H1 (cell line): ENCODE results near the gene KRT13. TPM values are rescaled to one million over a fixed set of nuclear protein-coding genes. Genes with fewer than 3 reads are reported as not detected.

Experiments used
- microRNA-seq, 2 experiments: library from miRNA; unstranded; fragments of <30 nt; microRNA quantifications; one replicate each; pipeline versions ENCODE4 to v1.2.0, GENCODE V29; 2016 to 2020; ENCODE audit warnings: borderline microRNAs expressed in 2 of 2, borderline number of aligned reads in 2 of 2, borderline replicate concordance in 1 of 2
- polyA plus RNA-seq, 7 experiments: library from polyadenylated mRNA; depleted of rRNA in 3 of 7; stranded (reverse) in 5 of 7; unstranded in 2 of 7; fragments of >200 nt in 5 of 7; fragments of 200-250 nt in 2 of 7; gene quantifications; 1 replicate in 5 of 7; 2 replicates in 1 of 7; 4 replicates in 1 of 7; pipeline versions ENCODE4 v1.2.1 to v1.2.3, GENCODE V29; 2011 to 2013; ENCODE audit warnings: missing spikeins in 2 of 7, mixed read lengths in 2 of 7
- small RNA-seq: library from polyadenylated mRNA; stranded (forward); fragments of <200 nt; extraction: miRNeasy Mini kit (QIAGEN cat#:217004); gene quantifications from one replicate; pipeline ENCODE3, GENCODE V24; 2013; ENCODE audit not compliant: insufficient read depth
- total RNA-seq: library from RNA; stranded (reverse); fragmentation: NEBNext Ultra II Directional; extraction: Animal tissue kit (Norgen Biotek cat#: 25700); gene quantifications from 2 replicates; pipeline ENCODE4 v1.2.1, GENCODE V29; 2021

The KRT13 gene
- total and polyA plus RNA-seq, 2 of the 8 experiments (the other 6 are each of a cell fraction or from before 2014, with no cell fraction given) = 0.09 TPM; not detected in 1

Small RNA genes lying within 50 kb of the gene (microRNA-seq; reads per million reads assigned to microRNA genes)
- gene MIR6510 = 0 reads per million in 2 experiments

Small RNA genes lying within 50 kb of the gene (small RNA-seq; reads per million reads assigned to genes)
- gene RNU2-32P = not detected

Other genes starting within 250 kb of the KRT13 start
- gene KRTAP9-6, start 240.2 kb downstream of the KRT13 start, total RNA-seq = not detected in 2 replicates
- not detected in 2 replicates for gene KRTAP9-6, start 240.2 kb downstream of the KRT13 start, polyA plus RNA-seq (2011; rRNA removed)
- not detected in 2 replicates for gene KRTAP9-7, start 229.9 kb downstream of the KRT13 start, total RNA-seq
- gene KRTAP9-7, start 229.9 kb downstream of the KRT13 start, polyA plus RNA-seq (2011; rRNA removed) = not detected in 2 replicates
- gene KRTAP29-1, start 202.8 kb downstream of the KRT13 start, total RNA-seq = not detected in 2 replicates
- not detected in 2 replicates for gene KRTAP29-1, start 202.8 kb downstream of the KRT13 start, polyA plus RNA-seq (2011; rRNA removed)
- gene KRTAP16-1, start 196.3 kb downstream of the KRT13 start, total RNA-seq = not detected in 2 replicates
- gene KRTAP16-1, start 196.3 kb downstream of the KRT13 start, polyA plus RNA-seq (2011; rRNA removed) = not detected in 2 replicates
- gene KRTAP17-1, start 189.9 kb downstream of the KRT13 start, total RNA-seq = not detected in 2 replicates
- gene KRTAP17-1, start 189.9 kb downstream of the KRT13 start, polyA plus RNA-seq (2011; rRNA removed) = not detected in 2 replicates
- not detected in 2 replicates for gene KRT33A, start 154.8 kb downstream of the KRT13 start, total RNA-seq
- not detected in 2 replicates for gene KRT33A, start 154.8 kb downstream of the KRT13 start, polyA plus RNA-seq (2011; rRNA removed)
- not detected in 2 replicates for gene KRT33B, start 135.8 kb downstream of the KRT13 start, total RNA-seq
- not detected in 2 replicates for gene KRT33B, start 135.8 kb downstream of the KRT13 start, polyA plus RNA-seq (2011; rRNA removed)
- not detected in 2 replicates for gene KRT34, start 123.3 kb downstream of the KRT13 start, total RNA-seq
- not detected in 2 replicates for gene KRT34, start 123.3 kb downstream of the KRT13 start, polyA plus RNA-seq (2011; rRNA removed)
- gene KRT31, start 108.0 kb downstream of the KRT13 start, total RNA-seq = not detected in 2 replicates
- gene KRT31, start 108.0 kb downstream of the KRT13 start, polyA plus RNA-seq (2011; rRNA removed) = not detected in 2 replicates
- not detected in 2 replicates for gene KRT37, start 81.0 kb downstream of the KRT13 start, total RNA-seq
- not detected in 2 replicates for gene KRT37, start 81.0 kb downstream of the KRT13 start, polyA plus RNA-seq (2011; rRNA removed)
- not detected in 2 replicates for gene KRT38, start 64.6 kb downstream of the KRT13 start, total RNA-seq
- not detected in 2 replicates for gene KRT38, start 64.6 kb downstream of the KRT13 start, polyA plus RNA-seq (2011; rRNA removed)
- not detected in 2 replicates for gene KRT32, start 38.2 kb downstream of the KRT13 start, total RNA-seq
- not detected in 2 replicates for gene KRT32, start 38.2 kb downstream of the KRT13 start, polyA plus RNA-seq (2011; rRNA removed)
- not detected in 2 replicates for gene KRT35, start 24.5 kb downstream of the KRT13 start, total RNA-seq
- not detected in 2 replicates for gene KRT35, start 24.5 kb downstream of the KRT13 start, polyA plus RNA-seq (2011; rRNA removed)
- gene KRT36, start 15.7 kb downstream of the KRT13 start, total RNA-seq = not detected in 2 replicates
- gene KRT36, start 15.7 kb downstream of the KRT13 start, polyA plus RNA-seq (2011; rRNA removed) = not detected in 2 replicates
- 0.13 and 0.21 TPM in 2 replicates for gene KRT15, start 13.3 kb upstream of the KRT13 start, total RNA-seq
- 0.09 and 0.11 TPM in 2 replicates for gene KRT15, start 13.3 kb upstream of the KRT13 start, polyA plus RNA-seq (2011; rRNA removed)
- gene KRT19, start 22.7 kb upstream of the KRT13 start, total RNA-seq = 122 and 137 TPM in 2 replicates
- 120 and 192 TPM in 2 replicates for gene KRT19, start 22.7 kb upstream of the KRT13 start, polyA plus RNA-seq (2011; rRNA removed)
- not detected in 2 replicates for gene KRT9, start 66.4 kb upstream of the KRT13 start, total RNA-seq
- gene KRT9, start 66.4 kb upstream of the KRT13 start, polyA plus RNA-seq (2011; rRNA removed) = not detected in 2 replicates
- not detected in 2 replicates for gene KRT14, start 81.3 kb upstream of the KRT13 start, total RNA-seq
- 0.13 and 0.35 TPM in 2 replicates for gene KRT14, start 81.3 kb upstream of the KRT13 start, polyA plus RNA-seq (2011; rRNA removed)
- gene KRT16, start 107.2 kb upstream of the KRT13 start, total RNA-seq = not detected in 2 replicates
- gene KRT16, start 107.2 kb upstream of the KRT13 start, polyA plus RNA-seq (2011; rRNA removed) = not detected in 2 replicates
- gene KRT17, start 119.0 kb upstream of the KRT13 start, total RNA-seq = 0.36 and 0.50 TPM in 2 replicates
- gene KRT17, start 119.0 kb upstream of the KRT13 start, polyA plus RNA-seq (2011; rRNA removed) = 0.95 and 0.96 TPM in 2 replicates
- gene EIF1, start 183.3 kb upstream of the KRT13 start, total RNA-seq = 528 and 539 TPM in 2 replicates
- gene EIF1, start 183.3 kb upstream of the KRT13 start, polyA plus RNA-seq (2011; rRNA removed) = 89.3 and 175 TPM in 2 replicates
- not detected in 2 replicates for gene GAST, start 206.7 kb upstream of the KRT13 start, total RNA-seq
- not detected in 2 replicates for gene GAST, start 206.7 kb upstream of the KRT13 start, polyA plus RNA-seq (2011; rRNA removed)
- gene HAP1, start 229.0 kb upstream of the KRT13 start, total RNA-seq = 3.6 and 3.8 TPM in 2 replicates
- 2.3 and 3.4 TPM in 2 replicates for gene HAP1, start 229.0 kb upstream of the KRT13 start, polyA plus RNA-seq (2011; rRNA removed)